GM23338 (cell line): ENCODE data around the gene STRN4.

ENCODE experiments used
- CTCF ChIP-seq, 2 experiments: fragments of 200-600 bp in 1 of 2; sonication (generic) in 1 of 2; conservative IDR thresholded peaks; 2 replicates each; pipeline versions ENCODE4 v1.5.1 to v1.6.1; 2016 to 2017; ENCODE audit warnings: antibody characterized with exemption in 2 of 2, low read depth in 2 of 2, mild to moderate bottlenecking in 2 of 2, moderate library complexity in 1 of 2
- EZH2 ChIP-seq: fragments of 200-600 bp; sonication (generic); IDR thresholded peaks from one replicate; pipeline ENCODE4 v1.8.0; 2017; ENCODE audit warnings: antibody characterized with exemption, mild to moderate bottlenecking, low read depth; ENCODE audit not compliant: unreplicated experiment
- NANOG ChIP-seq: IDR thresholded peaks from 2 replicates; pipeline ENCODE4 v1.6.1; 2016; ENCODE audit warnings: antibody characterized with exemption, borderline replicate concordance

GRCh38 chr19:46722004-46722380 lies 24.3 kb downstream of the STRN4 start:
- no peak; a peak in 1 of 4 replicates for TF ChIP-seq CTCF (conservative IDR thresholded peaks at IDR 0.05; ENCODE audit: low read depth in 2 of 2)
- TF ChIP-seq EZH2, result no peak
- TF ChIP-seq NANOG, result no peak
